HCT116 (cell line): ENCODE measurements around the gene FOXO3. TPM values are rescaled to one million over a fixed set of nuclear protein-coding genes. Genes with fewer than 3 reads are reported as not detected.

Source experiments
- ATAC-seq: fragments of 200-7000 bp; cut with Tn5 transposase; 2 replicates; pipeline ENCODE4 v1.9.1; 2020; ENCODE audit warnings: mild to moderate bottlenecking, moderate library complexity
- BruUV-seq: library from RNA; stranded (reverse); fragments of 400-500 nt; replicated peaks from 2 replicates; lab custom pipeline; 2021; lab: Mats Ljungman, UMichigan
- CTCF ChIA-PET: fragments of 300-600 bp; sonication (Branson Sonifier 250); formaldehyde crosslinking; loops from one replicate; lab custom pipeline; 2021; ENCODE audit warnings: antibody characterized with exemption; lab: Charles Lee
- POLR2A ChIA-PET: fragments of 300-600, 350-600 bp; sonication (Branson Sonifier 250); formaldehyde crosslinking; loops from one replicate; lab custom pipeline; 2021; ENCODE audit warnings: antibody characterized with exemption; lab: Charles Lee
- RAD21 ChIA-PET, 2 experiments: fragments of 300-600 bp; sonication (Branson Sonifier 250); formaldehyde crosslinking; loops; one replicate each; lab custom pipeline; 2023; ENCODE audit warnings: low total read pairs in 2 of 2; ENCODE audit not compliant: uncharacterized antibody in 2 of 2, unreplicated experiment in 2 of 2, low non-redundant PET in 1 of 2; lab: Charles Lee
- DNase-seq: peaks from one replicate; pipeline ENCODE4 v3.0.0-alpha.2; 2010; ENCODE audit warnings: low read depth, low spot score
- H2AFZ ChIP-seq: fragments of 200-600 bp; shearing (Covaris generic), sonication (generic); 2 replicates; pipeline ENCODE4 v1.6.1; 2017; ENCODE audit warnings: low read depth, mixed run types, mixed read lengths, antibody characterized with exemption, low read length; ENCODE audit not compliant: poor library complexity, severe bottlenecking
- H3K27ac ChIP-seq: 2 replicates; pipeline ENCODE4 v1.5.1; 2012; ENCODE audit warnings: low read depth, low read length
- H3K27me3 ChIP-seq: fragments of 200-600 bp; sonication (generic); 2 replicates; pipeline ENCODE4 v1.6.1; 2016; ENCODE audit warnings: mixed run types, low read length, mixed read lengths; ENCODE audit not compliant: insufficient read depth
- H3K36me3 ChIP-seq, 2 experiments: fragments of 200-500 bp in 1 of 2; fragments of 200-600 bp in 1 of 2; sonication (Bioruptor generic) in 1 of 2; sonication (generic) in 1 of 2; 2 replicates each; pipeline versions ENCODE4 v1.5.1 to v1.6.1; 2014 to 2016; ENCODE audit warnings: low read length in 2 of 2, inconsistent platforms in 1 of 2, mixed read lengths in 1 of 2, mixed run types in 1 of 2; ENCODE audit not compliant: insufficient read depth in 2 of 2, control insufficient read depth in 1 of 2
- H3K4me1 ChIP-seq, 2 experiments: fragments of 200-600 bp in 1 of 2; sonication (generic) in 1 of 2; 2 replicates each; pipeline versions ENCODE4 v1.5.1 to v1.6.1; 2012 to 2017; ENCODE audit warnings: low read length in 2 of 2, inconsistent platforms in 1 of 2, mild to moderate bottlenecking in 1 of 2, mixed read lengths in 1 of 2, mixed run types in 1 of 2, moderate library complexity in 1 of 2; ENCODE audit not compliant: insufficient read depth in 2 of 2, control insufficient read depth in 1 of 2
- H3K4me2 ChIP-seq: fragments of 200-600 bp; sonication (generic); 2 replicates; pipeline ENCODE4 v1.6.1; 2017; ENCODE audit warnings: mixed run types, low read length, mixed read lengths
- H3K4me3 ChIP-seq, 2 experiments: fragments of 200-600 bp in 1 of 2; sonication (generic) in 1 of 2; replicated peaks in 1 of 2; 2 replicates each; pipeline ENCODE4 v1.5.1; 2011 to 2016; ENCODE audit warnings: low read length in 2 of 2, control low read depth in 1 of 2, low read depth in 1 of 2, mild to moderate bottlenecking in 1 of 2, mixed read lengths in 1 of 2, mixed run types in 1 of 2
- H3K79me2 ChIP-seq: fragments of 200-600 bp; sonication (generic); 2 replicates; pipeline ENCODE4 v1.6.1; 2017; ENCODE audit warnings: mild to moderate bottlenecking, mixed run types, low read length, moderate library complexity, mixed read lengths; ENCODE audit not compliant: insufficient read depth
- H3K9ac ChIP-seq: fragments of 200-600 bp; sonication (generic); 2 replicates; pipeline ENCODE4 v1.6.1; 2016; ENCODE audit warnings: low read length, mixed read lengths
- H3K9me2 ChIP-seq: fragments of 200-600 bp; sonication (generic), shearing (Covaris generic); 2 replicates; pipeline ENCODE4 v1.6.1; 2017; ENCODE audit warnings: mixed run types, mild to moderate bottlenecking, moderate library complexity; ENCODE audit not compliant: insufficient read depth
- H3K9me3 ChIP-seq, 2 experiments: fragments of 200-500 bp in 1 of 2; fragments of 200-600 bp in 1 of 2; sonication (Bioruptor generic) in 1 of 2; sonication (generic) in 1 of 2; 2 replicates each; pipeline ENCODE4 v1.6.1; 2014 to 2017; ENCODE audit warnings: low read length in 2 of 2, mixed read lengths in 2 of 2, inconsistent platforms in 1 of 2, low read depth in 1 of 2, mild to moderate bottlenecking in 1 of 2, mixed run types in 1 of 2, moderate library complexity in 1 of 2; ENCODE audit not compliant: control insufficient read depth in 1 of 2, insufficient read depth in 1 of 2
- H4K20me1 ChIP-seq: fragments of 200-600 bp; sonication (generic), shearing (Covaris generic); 2 replicates; pipeline ENCODE4 v1.6.1; 2017; ENCODE audit warnings: mixed run types, mild to moderate bottlenecking, moderate library complexity; ENCODE audit not compliant: insufficient read depth
- ATF3 ChIP-seq: IDR thresholded peaks from 2 replicates; pipeline ENCODE4 v1.6.1; 2012
- CBX3 ChIP-seq: IDR thresholded peaks from 2 replicates; pipeline ENCODE4 v1.6.1; 2012; ENCODE audit warnings: low read depth
- CEBPB ChIP-seq: IDR thresholded peaks from 2 replicates; pipeline ENCODE4 v1.6.1; 2012; ENCODE audit warnings: low read depth
- CTCF ChIP-seq, 3 experiments: fragments of 200-600 bp in 1 of 3; sonication (generic) in 1 of 3; IDR thresholded peaks in 2 of 3; conservative IDR thresholded peaks in 1 of 3; 2 replicates each; pipeline ENCODE4 v1.5.1; 2012 to 2017; ENCODE audit warnings: low read depth in 2 of 3, low read length in 2 of 3, antibody characterized with exemption in 1 of 3, borderline replicate concordance in 1 of 3, control low read depth in 1 of 3, mild to moderate bottlenecking in 1 of 3, mixed read lengths in 1 of 3, mixed run types in 1 of 3, moderate library complexity in 1 of 3; ENCODE audit not compliant: insufficient read depth in 1 of 3
- EGR1 ChIP-seq: IDR thresholded peaks from 2 replicates; pipeline ENCODE4 v1.6.1; 2012; ENCODE audit warnings: low read depth
- ELF1 ChIP-seq: IDR thresholded peaks from 2 replicates; pipeline ENCODE4 v1.6.1; 2012; ENCODE audit warnings: low read depth, borderline replicate concordance
- FOSL1 ChIP-seq: IDR thresholded peaks from 2 replicates; pipeline ENCODE4 v1.6.1; 2012; ENCODE audit warnings: low read depth
- POLR2A ChIP-seq: IDR thresholded peaks from 2 replicates; pipeline ENCODE4 v1.7.0; 2011; ENCODE audit warnings: borderline replicate concordance; ENCODE audit not compliant: insufficient read depth, insufficient read length; ENCODE audit errors: extremely low read depth
- RAD21 ChIP-seq: IDR thresholded peaks from 2 replicates; pipeline ENCODE4 v1.6.1; 2012; ENCODE audit warnings: low read depth, mild to moderate bottlenecking
- REST ChIP-seq: IDR thresholded peaks from 2 replicates; pipeline ENCODE4 v1.6.1; 2012; ENCODE audit warnings: low read depth
- SIN3A ChIP-seq: IDR thresholded peaks from 2 replicates; pipeline ENCODE4 v1.6.1; 2012; ENCODE audit warnings: low read depth
- SRF ChIP-seq: IDR thresholded peaks from 2 replicates; pipeline ENCODE4 v1.6.1; 2012; ENCODE audit warnings: low read depth
- TCF7L2 ChIP-seq: IDR thresholded peaks from 2 replicates; pipeline ENCODE4 v1.7.0; 2011; ENCODE audit warnings: borderline replicate concordance, inconsistent platforms; ENCODE audit not compliant: insufficient read depth, insufficient read length; ENCODE audit errors: extremely low read depth
- YY1 ChIP-seq: IDR thresholded peaks from 2 replicates; pipeline ENCODE4 v1.6.1; 2011; ENCODE audit warnings: low read length, low read depth, moderate library complexity, mild to moderate bottlenecking; ENCODE audit not compliant: insufficient replicate concordance; ENCODE audit errors: extremely low read depth
- ZBTB33 ChIP-seq: IDR thresholded peaks from 2 replicates; pipeline ENCODE4 v1.6.1; 2011; ENCODE audit warnings: mild to moderate bottlenecking, low read length, moderate library complexity; ENCODE audit not compliant: insufficient replicate concordance; ENCODE audit errors: extremely low read depth
- ZFX ChIP-seq: fragments of 450-650 bp; IDR thresholded peaks from 2 replicates; pipeline ENCODE4 v1.6.1; 2017
- ZNF274 ChIP-seq: fragments of 200-500 bp; sonication (Bioruptor generic); IDR thresholded peaks from 2 replicates; pipeline ENCODE4 v1.6.1; 2014; ENCODE audit warnings: mild to moderate bottlenecking, low read depth, low read length, inconsistent platforms
- intact Hi-C: fragments of 100-400 bp; cut with micrococcal nuclease; formaldehyde crosslinking; loops from 2 replicates; pipeline ENCODE4 v1.10.0; 2022
- total RNA-seq: library from RNA; stranded (reverse); gene quantifications from one replicate; pipeline ENCODE4 v1.2.1, GENCODE V29; 2021; ENCODE audit not compliant: unreplicated experiment

Gene FOXO3
- total RNA-seq, 1 experiment from 2014 or later: 40.0 TPM

- H3K79me2 ChIP-seq: peaks cover 68% of the 10 kb centered on the region
- DNase-seq (no peak), ATAC-seq (no peak)
- H3K4me2 ChIP-seq: no peak overlapping the region
- 0 out of 2 replicates have a peak, but pooled peaks cover 9% of the 10 kb centered on the region for H4K20me1 ChIP-seq
- ChIA-PET POLR2A (no interaction called here), RAD21 (no interaction called here), CTCF (no interaction called here)
- H3K9ac ChIP-seq: no peak overlapping the region
- H3K4me1 ChIP-seq: no peaks in the 10 kb centered on the region
- H3K36me3 ChIP-seq: no peaks in the 10 kb centered on the region
- H3K9me3 ChIP-seq: no peaks in the 10 kb centered on the region
- H3K27me3 ChIP-seq: no peaks in the 10 kb centered on the region
- H2AFZ ChIP-seq: no peak overlapping the region
- intact Hi-C loops: no loop called here
- H3K4me3 ChIP-seq: no peak overlapping the region
- BruUV-seq: no TSS peak
- no peak for TF ChIP-seq POLR2A
- TF ChIP-seq ZNF274: no peak
- TF ChIP-seq ZBTB33: no peak
- no peak for TF ChIP-seq FOSL1
- TF ChIP-seq EGR1: no peak
- no peak for TF ChIP-seq SIN3A
- TF ChIP-seq TCF7L2: no peak
- TF ChIP-seq RAD21: no peak
- no peak for TF ChIP-seq ZFX
- TF ChIP-seq ATF3: no peak
- TF ChIP-seq ELF1: no peak
- no peak for TF ChIP-seq CTCF (IDR thresholded peaks at IDR 0.05 in 2 of 3, conservative IDR thresholded peaks at IDR 0.05 in 1 of 3; ENCODE audit: borderline replicate concordance in 1 of 3, insufficient read depth in 1 of 3, low read depth in 2 of 3, low read length in 2 of 3)
- TF ChIP-seq YY1: no peak
- TF ChIP-seq SRF: no peak
- no peak for TF ChIP-seq CEBPB
- no peak for TF ChIP-seq REST
- TF ChIP-seq CBX3: no peak
- H3K9me2 ChIP-seq: no peaks in the 10 kb centered on the region
- no peak overlapping the region for H3K27ac ChIP-seq
These were observed 96.1 kb downstream of the FOXO3 start for GRCh38 chr6:108656836-108657235.
